Neural cell (in vitro differentiated cells): ENCODE data around the gene C1orf122. TPM values are rescaled to one million over a fixed set of nuclear protein-coding genes. Genes with fewer than 3 reads are reported as not detected.

Experiments used
- H2AFZ ChIP-seq: fragments of 200-600, 300-800 bp; sonication (generic), shearing (Covaris generic); 2 replicates; pipeline ENCODE4 v1.6.0; 2014; ENCODE audit warnings: low read depth, mild to moderate bottlenecking, antibody characterized with exemption, low read length, moderate library complexity
- H3F3A ChIP-seq: fragments of 200-600 bp; shearing (Covaris generic); 2 replicates; pipeline ENCODE4 v1.6.1; 2016; ENCODE audit warnings: mild to moderate bottlenecking, moderate library complexity, mixed read lengths, antibody characterized with exemption, low read length; ENCODE audit not compliant: insufficient read depth, poor library complexity, severe bottlenecking
- H3K27ac ChIP-seq: fragments of 200-600, 300-800 bp; sonication (generic), shearing (Covaris generic); 2 replicates; pipeline ENCODE4 v1.5.1; 2014; ENCODE audit warnings: mild to moderate bottlenecking, low read length, moderate library complexity
- H3K27me3 ChIP-seq: fragments of 300-800, 200-600 bp; sonication (generic), shearing (Covaris generic); 2 replicates; pipeline ENCODE4 v1.6.0; 2014; ENCODE audit warnings: mild to moderate bottlenecking, low read depth, low read length, moderate library complexity; ENCODE audit not compliant: insufficient read depth
- H3K36me3 ChIP-seq: fragments of 300-800, 200-600 bp; sonication (generic), shearing (Covaris generic); 2 replicates; pipeline ENCODE4 v1.5.1; 2014; ENCODE audit warnings: mild to moderate bottlenecking, antibody characterized with exemption, low read length, moderate library complexity; ENCODE audit not compliant: insufficient read depth
- H3K4me2 ChIP-seq: fragments of 300-800, 200-600 bp; sonication (generic), shearing (Covaris generic); 2 replicates; pipeline ENCODE4 v1.6.0; 2014; ENCODE audit warnings: mild to moderate bottlenecking, low read length
- H3K4me3 ChIP-seq: fragments of 300-800, 200-600 bp; sonication (generic), shearing (Covaris generic); 2 replicates; pipeline ENCODE4 v1.5.1; 2014; ENCODE audit warnings: mild to moderate bottlenecking, low read length, moderate library complexity
- H3K79me2 ChIP-seq: fragments of 200-600 bp; shearing (Covaris generic); replicated peaks from 2 replicates; pipeline ENCODE4 v1.6.0; 2014; ENCODE audit warnings: mild to moderate bottlenecking, low read length, moderate library complexity; ENCODE audit not compliant: insufficient read depth
- H3K9ac ChIP-seq: fragments of 300-800, 200-600 bp; sonication (generic), shearing (Covaris generic); 2 replicates; pipeline ENCODE4 v1.6.1; 2016; ENCODE audit warnings: mild to moderate bottlenecking, low read length, mixed read lengths
- H3K9me2 ChIP-seq: fragments of 200-600 bp; shearing (Covaris generic); 2 replicates; pipeline ENCODE4 v1.6.1; 2016; ENCODE audit warnings: mild to moderate bottlenecking, low read length, mixed read lengths; ENCODE audit not compliant: insufficient read depth
- H3K9me3 ChIP-seq: fragments of 200-600, 300-800 bp; sonication (generic), shearing (Covaris generic); 2 replicates; pipeline ENCODE4 v1.6.1; 2016; ENCODE audit warnings: mild to moderate bottlenecking, mixed run types, low read length, moderate library complexity, mixed read lengths
- H4K20me1 ChIP-seq: fragments of 200-600 bp; shearing (Covaris generic); 2 replicates; pipeline ENCODE4 v1.6.1; 2016; ENCODE audit warnings: mild to moderate bottlenecking, mixed run types; ENCODE audit not compliant: insufficient read depth
- CTCF ChIP-seq: fragments of 450-650 bp; IDR thresholded peaks from 2 replicates; pipeline ENCODE4 v1.5.1; 2014; ENCODE audit warnings: antibody characterized with exemption, mild to moderate bottlenecking, moderate library complexity; ENCODE audit not compliant: poor library complexity, severe bottlenecking
- EP300 ChIP-seq: fragments of 450-650 bp; conservative IDR thresholded peaks from 2 replicates; pipeline ENCODE4 v1.6.1; 2014; ENCODE audit warnings: antibody characterized with exemption, mild to moderate bottlenecking, moderate library complexity; ENCODE audit not compliant: poor library complexity, severe bottlenecking
- EZH2 ChIP-seq: fragments of 200-600, 300-800 bp; shearing (Covaris generic), sonication (generic); IDR thresholded peaks from 2 replicates; pipeline ENCODE4 v1.6.1; 2014; ENCODE audit warnings: antibody characterized with exemption, low read length, borderline replicate concordance, mild to moderate bottlenecking; ENCODE audit not compliant: insufficient read depth, poor library complexity, severe bottlenecking
- MXI1 ChIP-seq: fragments of 450-650 bp; conservative IDR thresholded peaks from 2 replicates; pipeline ENCODE4 v1.6.1; 2014; ENCODE audit warnings: antibody characterized with exemption, mild to moderate bottlenecking; ENCODE audit not compliant: poor library complexity, severe bottlenecking
- POLR2AphosphoS5 ChIP-seq: IDR thresholded peaks from 2 replicates; pipeline ENCODE4 v1.6.1; 2012
- RAD21 ChIP-seq: fragments of 450-650 bp; conservative IDR thresholded peaks from 2 replicates; pipeline ENCODE4 v1.6.1; 2014; ENCODE audit warnings: antibody characterized with exemption, mild to moderate bottlenecking, moderate library complexity
- REST ChIP-seq: IDR thresholded peaks from 2 replicates; pipeline ENCODE4 v1.6.1; 2012; ENCODE audit warnings: borderline replicate concordance
- SMC3 ChIP-seq: fragments of 450-650 bp; conservative IDR thresholded peaks from 2 replicates; pipeline ENCODE4 v1.6.1; 2014; ENCODE audit warnings: antibody characterized with exemption, mild to moderate bottlenecking, moderate library complexity; ENCODE audit not compliant: poor library complexity
- TAF1 ChIP-seq: IDR thresholded peaks from 2 replicates; pipeline ENCODE4 v1.6.1; 2012; ENCODE audit warnings: low read depth
- polyA plus RNA-seq: library from polyadenylated mRNA; depleted of rRNA; stranded (reverse); fragments of >200 nt; gene quantifications from 2 replicates; pipeline ENCODE4 v1.2.3, GENCODE V29; 2014

The C1orf122 gene
- polyA plus RNA-seq, 1 donor from 2014 or later, result 143 TPM

GRCh38 chr1:37807220-37807554 is 403 bp upstream of the C1orf122 start:
- H3K9me3 ChIP-seq, result no peaks in the 10 kb centered on the region
- H4K20me1 ChIP-seq, result no peaks in the 10 kb centered on the region
- H2AFZ ChIP-seq, result no peak overlapping the region
- peak overlapping the region; percentile 54 for H3K27ac ChIP-seq
- peak overlapping the region; percentile 87 for H3K9ac ChIP-seq
- no peaks in the 10 kb centered on the region for H3K27me3 ChIP-seq
- H3K4me2 ChIP-seq, result peak overlapping the region; percentile 59
- H3F3A ChIP-seq, result no peaks in the 10 kb centered on the region
- peak overlapping the region; percentile 88 for H3K4me3 ChIP-seq
- TF ChIP-seq EP300 (no peak), REST (no peak), SMC3 (no peak), RAD21 (no peak), MXI1 (no peak), POLR2AphosphoS5 (no peak), TAF1 (no peak), EZH2 (no peak), CTCF (no peak)
- H3K36me3 ChIP-seq, result peaks cover 9% of the 10 kb centered on the region
- no peaks in the 10 kb centered on the region for H3K9me2 ChIP-seq
- peaks cover 16% of the 10 kb centered on the region for H3K79me2 ChIP-seq

GRCh38 chr1:37808369-37809319 is 1.1 kb downstream of the C1orf122 start:
- Histone ChIP-seq H3F3A (no peaks in the 10 kb centered on the region), H2AFZ (peak overlapping the region; percentile 43), H3K27me3 (no peaks in the 10 kb centered on the region), H3K9me3 (no peaks in the 10 kb centered on the region), H3K9me2 (no peaks in the 10 kb centered on the region), H3K36me3 (peaks cover 9% of the 10 kb centered on the region), H4K20me1 (no peaks in the 10 kb centered on the region), H3K27ac (peak overlapping the region; percentile 85), H3K9ac (peak overlapping the region; percentile 87), H3K4me2 (peak overlapping the region; percentile 49), H3K79me2 (peaks cover 16% of the 10 kb centered on the region), H3K4me3 (peak overlapping the region; percentile 88)
- TF ChIP-seq POLR2AphosphoS5, result no peak
- no peak for TF ChIP-seq EP300
- no peak for TF ChIP-seq SMC3
- no peak for TF ChIP-seq TAF1
- no peak for TF ChIP-seq REST
- no peak for TF ChIP-seq RAD21
- no peak for TF ChIP-seq EZH2
- no peak for TF ChIP-seq CTCF
- no peak for TF ChIP-seq MXI1
